Neural cell (in vitro differentiated cells): ENCODE data around the gene GON7. TPM values are rescaled to one million over a fixed set of nuclear protein-coding genes. Genes with fewer than 3 reads are reported as not detected.

Experiments
- H2AFZ ChIP-seq: fragments of 200-600, 300-800 bp; sonication (generic), shearing (Covaris generic); 2 replicates; pipeline ENCODE4 v1.6.0; 2014; ENCODE audit warnings: low read depth, mild to moderate bottlenecking, antibody characterized with exemption, low read length, moderate library complexity
- H3F3A ChIP-seq: fragments of 200-600 bp; shearing (Covaris generic); 2 replicates; pipeline ENCODE4 v1.6.1; 2016; ENCODE audit warnings: mild to moderate bottlenecking, moderate library complexity, mixed read lengths, antibody characterized with exemption, low read length; ENCODE audit not compliant: insufficient read depth, poor library complexity, severe bottlenecking
- H3K27ac ChIP-seq: fragments of 200-600, 300-800 bp; sonication (generic), shearing (Covaris generic); 2 replicates; pipeline ENCODE4 v1.5.1; 2014; ENCODE audit warnings: mild to moderate bottlenecking, low read length, moderate library complexity
- H3K27me3 ChIP-seq: fragments of 300-800, 200-600 bp; sonication (generic), shearing (Covaris generic); 2 replicates; pipeline ENCODE4 v1.6.0; 2014; ENCODE audit warnings: mild to moderate bottlenecking, low read depth, low read length, moderate library complexity; ENCODE audit not compliant: insufficient read depth
- H3K36me3 ChIP-seq: fragments of 300-800, 200-600 bp; sonication (generic), shearing (Covaris generic); 2 replicates; pipeline ENCODE4 v1.5.1; 2014; ENCODE audit warnings: mild to moderate bottlenecking, antibody characterized with exemption, low read length, moderate library complexity; ENCODE audit not compliant: insufficient read depth
- H3K4me2 ChIP-seq: fragments of 300-800, 200-600 bp; sonication (generic), shearing (Covaris generic); 2 replicates; pipeline ENCODE4 v1.6.0; 2014; ENCODE audit warnings: mild to moderate bottlenecking, low read length
- H3K4me3 ChIP-seq: fragments of 300-800, 200-600 bp; sonication (generic), shearing (Covaris generic); 2 replicates; pipeline ENCODE4 v1.5.1; 2014; ENCODE audit warnings: mild to moderate bottlenecking, low read length, moderate library complexity
- H3K79me2 ChIP-seq: fragments of 200-600 bp; shearing (Covaris generic); replicated peaks from 2 replicates; pipeline ENCODE4 v1.6.0; 2014; ENCODE audit warnings: mild to moderate bottlenecking, low read length, moderate library complexity; ENCODE audit not compliant: insufficient read depth
- H3K9ac ChIP-seq: fragments of 300-800, 200-600 bp; sonication (generic), shearing (Covaris generic); 2 replicates; pipeline ENCODE4 v1.6.1; 2016; ENCODE audit warnings: mild to moderate bottlenecking, low read length, mixed read lengths
- H3K9me2 ChIP-seq: fragments of 200-600 bp; shearing (Covaris generic); 2 replicates; pipeline ENCODE4 v1.6.1; 2016; ENCODE audit warnings: mild to moderate bottlenecking, low read length, mixed read lengths; ENCODE audit not compliant: insufficient read depth
- H3K9me3 ChIP-seq: fragments of 200-600, 300-800 bp; sonication (generic), shearing (Covaris generic); 2 replicates; pipeline ENCODE4 v1.6.1; 2016; ENCODE audit warnings: mild to moderate bottlenecking, mixed run types, low read length, moderate library complexity, mixed read lengths
- H4K20me1 ChIP-seq: fragments of 200-600 bp; shearing (Covaris generic); 2 replicates; pipeline ENCODE4 v1.6.1; 2016; ENCODE audit warnings: mild to moderate bottlenecking, mixed run types; ENCODE audit not compliant: insufficient read depth
- CTCF ChIP-seq: fragments of 450-650 bp; IDR thresholded peaks from 2 replicates; pipeline ENCODE4 v1.5.1; 2014; ENCODE audit warnings: antibody characterized with exemption, mild to moderate bottlenecking, moderate library complexity; ENCODE audit not compliant: poor library complexity, severe bottlenecking
- EP300 ChIP-seq: fragments of 450-650 bp; conservative IDR thresholded peaks from 2 replicates; pipeline ENCODE4 v1.6.1; 2014; ENCODE audit warnings: antibody characterized with exemption, mild to moderate bottlenecking, moderate library complexity; ENCODE audit not compliant: poor library complexity, severe bottlenecking
- EZH2 ChIP-seq: fragments of 200-600, 300-800 bp; shearing (Covaris generic), sonication (generic); IDR thresholded peaks from 2 replicates; pipeline ENCODE4 v1.6.1; 2014; ENCODE audit warnings: antibody characterized with exemption, low read length, borderline replicate concordance, mild to moderate bottlenecking; ENCODE audit not compliant: insufficient read depth, poor library complexity, severe bottlenecking
- MXI1 ChIP-seq: fragments of 450-650 bp; conservative IDR thresholded peaks from 2 replicates; pipeline ENCODE4 v1.6.1; 2014; ENCODE audit warnings: antibody characterized with exemption, mild to moderate bottlenecking; ENCODE audit not compliant: poor library complexity, severe bottlenecking
- POLR2AphosphoS5 ChIP-seq: IDR thresholded peaks from 2 replicates; pipeline ENCODE4 v1.6.1; 2012
- RAD21 ChIP-seq: fragments of 450-650 bp; conservative IDR thresholded peaks from 2 replicates; pipeline ENCODE4 v1.6.1; 2014; ENCODE audit warnings: antibody characterized with exemption, mild to moderate bottlenecking, moderate library complexity
- REST ChIP-seq: IDR thresholded peaks from 2 replicates; pipeline ENCODE4 v1.6.1; 2012; ENCODE audit warnings: borderline replicate concordance
- SMC3 ChIP-seq: fragments of 450-650 bp; conservative IDR thresholded peaks from 2 replicates; pipeline ENCODE4 v1.6.1; 2014; ENCODE audit warnings: antibody characterized with exemption, mild to moderate bottlenecking, moderate library complexity; ENCODE audit not compliant: poor library complexity
- TAF1 ChIP-seq: IDR thresholded peaks from 2 replicates; pipeline ENCODE4 v1.6.1; 2012; ENCODE audit warnings: low read depth
- polyA plus RNA-seq: library from polyadenylated mRNA; depleted of rRNA; stranded (reverse); fragments of >200 nt; gene quantifications from 2 replicates; pipeline ENCODE4 v1.2.3, GENCODE V29; 2014

GON7 gene
- polyA plus RNA-seq, 1 donor from 2014 or later, result 30.8 TPM

GRCh38 chr14:93240678-93241000 lies 33.8 kb upstream of the GON7 start:
- no peaks in the 10 kb centered on the region for H3K9me3 ChIP-seq
- no peak overlapping the region for H2AFZ ChIP-seq
- no peaks in the 10 kb centered on the region for H4K20me1 ChIP-seq
- H3K27me3 ChIP-seq, result no peaks in the 10 kb centered on the region
- no peak overlapping the region for H3K4me2 ChIP-seq
- no peak for TF ChIP-seq RAD21
- TF ChIP-seq MXI1, result no peak
- no peak for TF ChIP-seq EP300
- no peak for TF ChIP-seq TAF1
- TF ChIP-seq CTCF, result no peak
- TF ChIP-seq EZH2, result no peak
- no peak for TF ChIP-seq SMC3
- TF ChIP-seq POLR2AphosphoS5, result no peak
- no peak for TF ChIP-seq REST
- H3K9ac ChIP-seq, result no peak overlapping the region
- no peaks in the 10 kb centered on the region for H3K9me2 ChIP-seq
- no peak overlapping the region for H3K4me3 ChIP-seq
- H3K79me2 ChIP-seq, result no peaks in the 10 kb centered on the region
- H3K27ac ChIP-seq, result no peak overlapping the region
- no peaks in the 10 kb centered on the region for H3K36me3 ChIP-seq
- no peaks in the 10 kb centered on the region for H3F3A ChIP-seq

GRCh38 chr14:93239869-93240677 lies 33.2 kb upstream of the GON7 start:
- Histone ChIP-seq H3K79me2 (no peaks in the 10 kb centered on the region), H3K27me3 (no peaks in the 10 kb centered on the region), H3K4me3 (no peak overlapping the region), H2AFZ (no peak overlapping the region), H3F3A (no peaks in the 10 kb centered on the region), H3K27ac (no peak overlapping the region), H3K36me3 (no peaks in the 10 kb centered on the region), H3K9me2 (no peaks in the 10 kb centered on the region), H3K9me3 (no peaks in the 10 kb centered on the region), H3K9ac (no peak overlapping the region), H3K4me2 (no peak overlapping the region), H4K20me1 (no peaks in the 10 kb centered on the region)
- TF ChIP-seq EP300 (no peak), RAD21 (no peak), MXI1 (no peak), CTCF (no peak), TAF1 (no peak), EZH2 (no peak), REST (no peak)
